Stimulated activated CD4-positive, alpha-beta T cell treated with anti-CD3 and anti-CD28 coated beads, Interleukin-2, amount 100 ng/mL, for 48 hours (primary cell): ENCODE results near the gene COX7A1.

Source experiments
- DNase-seq, 2 donors: peaks; one replicate each; pipeline ENCODE4 v3.0.0-alpha.2; 2020

The COX7A1 gene

DNA sequence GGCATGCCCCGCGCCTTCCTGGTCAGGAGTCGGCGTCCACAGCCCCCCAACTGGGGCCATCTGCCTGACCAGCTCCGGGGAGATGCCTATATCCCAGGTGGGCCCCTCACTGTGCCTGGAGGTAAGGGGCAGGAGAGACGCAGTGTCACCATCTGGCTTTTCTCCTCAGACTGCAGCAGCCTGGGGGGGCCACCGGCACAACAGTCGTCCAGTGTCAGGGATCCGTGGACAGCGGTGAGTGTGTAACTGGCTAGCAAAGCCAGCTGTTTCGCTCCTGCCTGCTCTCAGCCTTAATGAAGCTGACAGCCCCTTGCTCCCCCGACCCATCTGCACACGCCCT, 41.1 kb downstream of the COX7A1 start:
- no peak for DNase-seq

DNA sequence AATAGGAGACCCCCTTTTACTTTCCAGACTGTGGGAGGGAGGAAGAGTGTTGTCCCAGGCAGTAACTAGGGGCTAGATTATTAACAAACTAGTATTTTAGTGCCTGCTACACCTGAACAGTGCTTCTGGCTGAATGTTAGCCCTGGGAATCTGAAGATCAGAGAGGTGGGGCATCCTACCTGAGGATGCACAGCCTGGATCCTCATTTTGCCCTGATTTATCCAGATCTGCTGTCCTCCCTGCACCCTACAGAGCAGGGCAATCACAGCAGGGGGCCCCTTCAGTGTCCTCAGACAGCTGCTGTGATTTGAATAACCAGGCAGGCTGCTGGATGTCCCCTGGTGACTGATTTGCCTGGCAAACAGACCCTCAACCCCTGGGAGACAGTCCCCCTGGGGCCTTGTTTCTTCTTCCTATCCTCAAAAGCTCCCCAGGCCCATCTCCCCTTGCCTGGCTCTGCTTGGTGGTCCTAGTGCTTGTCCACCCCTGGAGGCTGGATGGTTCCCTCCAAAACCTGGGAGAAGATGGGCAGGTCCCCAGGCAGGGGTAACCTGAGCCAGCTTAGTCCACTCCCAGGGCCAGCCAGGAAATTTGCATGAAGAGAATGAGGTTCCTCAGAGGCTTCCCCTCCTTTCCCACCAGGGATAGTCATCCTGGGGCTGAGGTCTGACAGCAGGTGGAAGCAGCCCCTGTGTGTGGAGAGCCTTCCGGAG, 41.6 kb downstream of the COX7A1 start, which contains the start of gene OVOL3:
Gene OVOL3 (plus strand): TSS at position 657 of the 713 bp plus-strand sequence. CDS start 60 bp downstream, outside the sequence.
- no peak for DNase-seq

DNA sequence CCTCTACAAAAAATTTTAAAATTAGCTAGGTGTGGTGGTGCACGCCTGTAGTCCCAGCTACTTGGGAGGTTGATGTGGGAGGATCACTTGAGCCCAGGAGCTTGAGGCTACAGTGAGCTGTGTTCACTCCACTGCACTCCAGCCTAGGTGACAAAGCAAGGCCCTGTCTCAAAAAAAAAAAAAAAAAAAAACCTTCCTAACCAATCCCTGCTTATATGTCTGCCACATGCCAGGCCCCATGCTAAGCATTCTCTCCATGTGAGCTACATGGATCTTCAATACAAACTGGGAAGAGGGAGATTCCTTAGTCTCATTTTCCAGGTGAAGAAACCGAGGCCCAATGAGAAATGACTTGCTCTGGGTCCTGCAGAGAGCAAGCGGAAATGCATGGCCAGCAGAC, 43.6 kb downstream of the COX7A1 start:
- DNase-seq = no peak

DNA sequence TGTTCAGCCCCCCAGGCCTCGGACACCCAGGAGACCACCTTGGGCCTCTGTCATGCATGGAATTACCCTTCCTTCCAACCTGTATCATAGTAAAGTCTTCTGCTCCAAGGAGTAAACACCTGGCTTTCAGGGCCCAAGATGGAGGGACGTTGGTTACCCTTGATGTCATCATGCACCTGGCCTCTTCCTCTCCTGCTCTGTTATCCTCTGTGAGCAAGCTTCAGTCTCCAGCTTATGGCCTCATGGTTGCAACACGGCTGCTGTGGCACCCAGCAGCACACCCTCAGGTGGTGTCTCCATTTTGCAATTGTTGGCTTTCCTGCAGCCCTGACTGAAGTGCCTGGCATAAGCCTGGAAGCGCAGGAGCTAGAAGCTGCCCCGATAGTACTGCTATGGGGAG, 45.3 kb downstream of the COX7A1 start:
- DNase-seq = no peak

DNA sequence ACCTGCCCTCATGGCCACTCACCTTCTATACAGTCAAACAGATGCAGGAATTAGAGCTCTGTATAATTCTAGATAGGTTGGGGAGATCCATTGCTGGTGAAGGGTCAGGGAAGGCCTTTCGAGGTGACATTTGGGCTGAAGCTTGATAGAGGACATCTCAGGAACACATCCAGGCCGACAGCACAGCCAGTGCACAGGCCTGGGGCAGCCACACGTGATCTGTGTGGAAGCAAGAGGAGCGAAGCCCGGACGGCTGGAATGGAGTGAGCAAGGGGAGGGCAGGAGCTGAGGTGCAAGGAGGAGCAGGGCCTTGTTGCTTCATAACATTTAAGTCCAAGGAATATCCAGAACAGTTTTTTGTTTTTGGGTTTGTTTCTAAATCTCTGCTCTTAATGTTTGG, 45.8 kb downstream of the COX7A1 start:
- no peak for DNase-seq

DNA sequence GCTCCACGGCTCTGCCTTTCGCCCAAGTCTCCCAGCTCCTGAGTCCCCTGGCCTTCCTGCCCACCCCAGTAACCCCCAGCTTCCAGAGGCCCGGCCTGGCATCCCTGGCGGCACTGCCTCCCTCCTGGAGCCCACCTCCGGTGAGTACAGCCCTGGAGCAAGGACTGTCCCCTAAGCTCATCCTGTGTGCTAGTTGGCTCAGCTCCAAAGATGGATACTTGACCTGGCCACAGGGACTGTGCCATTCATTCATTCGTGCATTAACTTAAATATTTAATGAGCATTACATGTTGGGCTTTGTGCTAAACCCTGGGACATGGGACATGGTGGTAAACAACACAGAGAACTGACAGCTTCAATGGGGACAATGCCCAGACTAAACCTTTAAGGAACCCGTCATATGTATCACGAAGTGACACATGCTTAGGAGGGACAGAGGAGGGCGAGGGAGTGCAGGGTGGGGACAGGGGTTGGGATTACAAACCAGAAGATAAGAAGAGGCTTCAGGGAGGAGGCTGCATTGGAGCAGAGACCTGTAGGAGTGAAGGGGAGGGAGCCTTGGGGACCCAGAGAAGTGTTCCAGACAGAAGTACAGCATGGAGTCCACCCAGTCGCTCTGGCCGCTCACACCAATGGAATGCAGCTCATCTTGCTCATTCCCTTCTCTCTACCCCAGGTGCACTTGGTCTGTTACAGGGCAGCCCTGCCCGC, 48.2 kb downstream of the COX7A1 start:
- no peak for DNase-seq

DNA sequence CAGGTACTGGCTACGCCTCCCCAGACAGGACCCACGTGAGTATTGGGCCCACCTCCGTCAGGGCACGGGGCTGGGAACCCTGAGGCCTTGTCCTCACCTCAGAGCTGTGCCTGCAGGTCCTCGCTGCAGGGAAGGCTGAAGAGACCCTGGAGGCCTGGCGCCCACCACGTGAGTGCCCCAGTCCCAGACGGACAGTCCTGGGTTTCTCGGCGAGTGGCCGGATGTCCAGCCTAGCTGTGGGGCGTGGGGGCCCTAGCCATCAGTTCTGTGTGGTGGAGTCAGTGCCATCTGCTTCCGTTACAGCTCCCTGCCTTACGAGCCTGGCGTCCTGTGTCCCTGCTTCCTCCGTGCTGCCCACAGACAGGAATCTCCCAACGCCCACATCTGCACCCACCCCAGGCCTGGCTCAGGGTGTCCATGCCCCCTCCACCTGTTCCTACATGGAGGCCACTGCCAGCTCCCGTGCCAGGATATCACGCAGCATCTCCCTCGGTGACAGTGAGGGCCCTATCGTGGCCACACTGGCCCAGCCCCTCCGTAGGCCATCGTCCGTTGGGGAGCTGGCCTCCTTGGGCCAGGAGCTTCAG, 49.1 kb downstream of the COX7A1 start:
- no peak for DNase-seq

DNA sequence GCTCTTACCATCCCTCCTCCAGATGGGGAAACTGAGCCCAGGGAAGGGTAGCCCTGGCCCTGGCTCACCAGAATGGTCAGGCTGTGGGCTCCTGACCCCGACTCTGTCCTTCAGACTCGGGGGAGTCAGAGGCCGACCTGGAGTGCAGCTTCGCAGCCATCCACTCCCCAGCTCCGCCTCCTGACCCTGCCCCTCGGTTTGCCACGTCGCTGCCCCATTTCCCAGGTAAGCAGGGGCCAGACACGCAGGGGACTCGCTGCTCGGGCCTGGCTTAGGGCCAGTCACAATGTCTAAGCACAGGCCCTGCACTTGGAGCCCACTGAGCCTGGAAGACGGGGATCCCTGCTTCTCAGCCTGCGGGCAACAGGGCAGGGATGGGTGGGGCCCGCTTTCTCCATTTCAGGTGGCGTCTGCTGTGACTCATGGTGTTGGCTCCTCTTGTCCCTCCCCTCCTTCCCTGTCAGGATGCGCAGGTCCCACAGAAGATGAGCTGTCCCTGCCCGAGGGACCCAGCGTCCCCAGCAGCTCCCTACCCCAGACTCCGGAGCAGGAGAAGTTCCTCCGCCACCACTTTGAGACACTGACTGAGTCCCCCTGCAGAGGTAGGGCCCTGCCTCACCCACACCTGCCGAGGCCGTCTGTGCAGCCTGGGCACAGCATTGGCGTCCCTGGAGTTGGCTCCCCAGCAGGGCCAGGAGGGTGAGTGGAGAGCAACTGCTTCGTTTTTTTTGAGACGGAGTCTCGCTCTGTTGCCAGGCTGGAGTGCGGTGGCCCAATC, 50.5 kb downstream of the COX7A1 start:
- no peak for DNase-seq
